Measurements from ENCODE around the gene MORN1.

MORN1 gene

DNA sequence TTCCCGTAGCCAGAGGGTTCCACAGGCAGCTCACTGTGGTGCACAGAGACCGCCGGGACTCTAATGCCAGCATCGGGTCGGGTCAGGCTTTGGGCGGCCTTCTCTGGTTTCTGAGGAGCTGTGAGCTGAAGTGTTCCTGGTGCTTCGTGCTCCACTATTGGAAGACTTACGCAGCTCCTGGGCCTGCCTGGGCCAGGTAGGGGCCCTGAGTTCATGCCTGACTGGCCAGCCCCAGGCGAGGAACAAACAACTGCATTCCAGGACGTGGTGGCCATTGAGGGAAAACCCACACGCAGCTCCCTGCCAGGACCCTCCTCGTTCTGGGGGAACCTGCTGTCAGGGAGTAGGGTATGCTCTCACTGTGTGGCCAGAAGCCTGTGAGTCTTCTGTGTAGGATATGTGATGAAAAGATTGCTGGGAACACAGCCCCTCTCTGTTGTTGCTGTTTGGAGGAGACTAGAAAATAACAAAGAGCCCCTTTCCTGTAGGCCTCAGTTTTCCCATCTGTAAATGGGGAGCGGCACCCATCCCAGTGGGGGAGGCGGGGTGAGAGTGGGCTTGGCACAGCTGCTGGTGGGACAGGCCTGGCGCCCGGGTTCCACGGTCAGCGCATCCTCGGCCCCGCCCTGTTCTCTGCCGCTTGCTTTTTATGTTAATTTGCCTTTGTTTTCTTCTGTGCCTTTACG lies 8.7 kb upstream of the MORN1 start:
- H3K9me3 ChIP-seq = no peaks in the 10 kb centered on the region
- H3K27ac ChIP-seq = no peak overlapping the region
- H3K4me1 ChIP-seq (ENCODE audit: control insufficient read depth in 1 of 2, insufficient read depth in 1 of 2, low read depth in 1 of 2, low read length in 1 of 2) = no peaks in the 10 kb centered on the region
- H3K27me3 ChIP-seq = no peaks in the 10 kb centered on the region
- H3K36me3 ChIP-seq = peaks cover 98% of the 10 kb centered on the region
- TF ChIP-seq, protein P1, sequence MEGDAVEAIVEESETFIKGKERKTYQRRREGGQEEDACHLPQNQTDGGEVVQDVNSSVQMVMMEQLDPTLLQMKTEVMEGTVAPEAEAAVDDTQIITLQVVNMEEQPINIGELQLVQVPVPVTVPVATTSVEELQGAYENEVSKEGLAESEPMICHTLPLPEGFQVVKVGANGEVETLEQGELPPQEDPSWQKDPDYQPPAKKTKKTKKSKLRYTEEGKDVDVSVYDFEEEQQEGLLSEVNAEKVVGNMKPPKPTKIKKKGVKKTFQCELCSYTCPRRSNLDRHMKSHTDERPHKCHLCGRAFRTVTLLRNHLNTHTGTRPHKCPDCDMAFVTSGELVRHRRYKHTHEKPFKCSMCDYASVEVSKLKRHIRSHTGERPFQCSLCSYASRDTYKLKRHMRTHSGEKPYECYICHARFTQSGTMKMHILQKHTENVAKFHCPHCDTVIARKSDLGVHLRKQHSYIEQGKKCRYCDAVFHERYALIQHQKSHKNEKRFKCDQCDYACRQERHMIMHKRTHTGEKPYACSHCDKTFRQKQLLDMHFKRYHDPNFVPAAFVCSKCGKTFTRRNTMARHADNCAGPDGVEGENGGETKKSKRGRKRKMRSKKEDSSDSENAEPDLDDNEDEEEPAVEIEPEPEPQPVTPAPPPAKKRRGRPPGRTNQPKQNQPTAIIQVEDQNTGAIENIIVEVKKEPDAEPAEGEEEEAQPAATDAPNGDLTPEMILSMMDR (IDR thresholded peaks at IDR 0.05) = no peak
- H3K4me3 ChIP-seq (ENCODE audit: low read depth in 1 of 2, low read length in 1 of 2) = no peak overlapping the region

DNA sequence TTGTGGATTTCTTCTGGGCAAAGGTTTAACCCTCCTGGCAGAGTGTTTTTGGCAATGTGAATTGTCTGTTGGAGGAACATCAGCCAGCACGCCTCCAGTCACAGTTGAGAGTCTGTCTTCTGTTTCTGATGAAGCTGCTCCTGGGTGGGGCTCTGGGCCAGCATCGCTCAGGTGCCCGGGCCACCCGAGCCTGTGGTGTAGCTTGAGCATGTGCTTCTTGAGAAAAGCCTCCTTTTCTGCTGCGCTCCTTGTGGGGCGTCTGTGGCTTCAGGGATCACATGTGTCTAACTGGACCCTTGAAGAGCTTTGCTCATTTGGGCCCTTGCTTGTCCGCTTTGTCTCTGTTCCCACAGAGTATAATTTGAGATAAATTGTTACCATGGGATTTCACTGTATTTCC lies 7.5 kb upstream of the MORN1 start:
- no peaks in the 10 kb centered on the region for H3K9me3 ChIP-seq
- no peak overlapping the region for H3K4me3 ChIP-seq (ENCODE audit: low read depth in 1 of 2, low read length in 1 of 2)
- no peaks in the 10 kb centered on the region for H3K4me1 ChIP-seq (ENCODE audit: control insufficient read depth in 1 of 2, insufficient read depth in 1 of 2, low read depth in 1 of 2, low read length in 1 of 2)
- TF ChIP-seq, protein P1 (IDR thresholded peaks at IDR 0.05) = no peak
- no peaks in the 10 kb centered on the region for H3K27me3 ChIP-seq
- peaks cover 96% of the 10 kb centered on the region for H3K36me3 ChIP-seq
- H3K27ac ChIP-seq = no peak overlapping the region

DNA sequence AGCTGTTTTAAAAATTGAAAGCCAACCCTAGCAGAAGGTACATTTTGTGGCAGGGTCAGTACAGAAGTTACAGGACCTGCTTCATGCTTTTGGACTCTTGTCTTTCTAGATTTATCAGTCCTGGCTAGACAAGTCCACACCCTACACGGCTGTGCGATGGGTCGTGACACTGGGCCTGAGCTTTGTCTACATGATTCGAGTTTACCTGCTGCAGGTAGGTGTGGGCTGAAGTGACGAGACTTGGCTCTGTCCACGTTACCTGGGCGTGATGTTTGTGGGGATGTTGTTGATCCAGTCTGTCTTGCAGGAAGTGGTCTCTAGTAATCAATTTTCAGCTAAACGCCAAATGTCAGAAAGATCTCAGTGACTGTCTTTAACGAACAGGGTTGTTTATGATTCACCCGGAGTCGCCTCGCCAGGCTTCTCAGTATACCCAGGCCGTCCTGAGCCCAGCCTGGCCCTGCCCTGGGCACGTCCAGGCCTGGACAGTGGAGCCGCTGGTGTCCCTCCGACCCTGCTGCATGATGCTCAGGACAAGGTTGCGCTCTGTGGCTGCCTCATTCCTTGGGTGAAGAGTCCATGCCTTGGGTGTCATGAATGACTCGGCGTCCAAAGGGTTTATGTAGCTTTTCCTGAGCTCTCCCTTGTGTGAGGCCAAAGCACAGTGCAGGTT lies 5.8 kb upstream of the MORN1 start:
- TF ChIP-seq, protein P1 (IDR thresholded peaks at IDR 0.05) = no peak
- peaks cover 90% of the 10 kb centered on the region for H3K36me3 ChIP-seq
- no peaks in the 10 kb centered on the region for H3K27me3 ChIP-seq
- H3K27ac ChIP-seq = no peak overlapping the region
- peaks cover 13 to 16% of the 10 kb centered on the region in 2 experiments for H3K4me1 ChIP-seq (ENCODE audit: control insufficient read depth in 1 of 2, insufficient read depth in 1 of 2, low read depth in 1 of 2, low read length in 1 of 2)
- H3K9me3 ChIP-seq = no peaks in the 10 kb centered on the region
- H3K4me3 ChIP-seq (ENCODE audit: low read depth in 1 of 2, low read length in 1 of 2) = no peak overlapping the region

DNA sequence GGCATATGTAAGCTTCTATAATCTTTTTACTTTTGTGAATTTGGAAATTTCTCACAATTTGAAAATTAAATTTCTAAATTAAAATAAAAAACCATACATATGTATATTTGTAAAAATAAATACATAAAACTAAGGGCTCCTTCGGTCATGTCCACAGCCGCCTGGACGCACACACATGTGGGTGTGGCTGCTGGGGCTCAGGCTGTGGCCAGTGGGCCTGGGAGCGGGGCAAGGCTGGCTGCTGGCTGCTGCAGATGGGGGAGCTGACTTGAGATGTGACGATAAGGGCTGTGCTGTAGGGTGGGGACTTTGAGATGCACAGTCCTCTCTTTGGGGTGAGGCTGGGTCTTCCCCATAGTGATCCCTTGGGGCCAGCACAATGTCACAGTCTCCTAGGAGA lies 5.1 kb upstream of the MORN1 start:
- Histone ChIP-seq H3K9me3 (no peaks in the 10 kb centered on the region), H3K27me3 (no peaks in the 10 kb centered on the region), H3K36me3 (peaks cover 83% of the 10 kb centered on the region), H3K4me3 (ENCODE audit: low read depth in 1 of 2, low read length in 1 of 2) (no peak overlapping the region), H3K27ac (no peak overlapping the region), H3K4me1 (ENCODE audit: control insufficient read depth in 1 of 2, insufficient read depth in 1 of 2, low read depth in 1 of 2, low read length in 1 of 2) (peaks cover 14 to 18% of the 10 kb centered on the region in 2 experiments)
- TF ChIP-seq, protein P1 (IDR thresholded peaks at IDR 0.05) = no peak

DNA sequence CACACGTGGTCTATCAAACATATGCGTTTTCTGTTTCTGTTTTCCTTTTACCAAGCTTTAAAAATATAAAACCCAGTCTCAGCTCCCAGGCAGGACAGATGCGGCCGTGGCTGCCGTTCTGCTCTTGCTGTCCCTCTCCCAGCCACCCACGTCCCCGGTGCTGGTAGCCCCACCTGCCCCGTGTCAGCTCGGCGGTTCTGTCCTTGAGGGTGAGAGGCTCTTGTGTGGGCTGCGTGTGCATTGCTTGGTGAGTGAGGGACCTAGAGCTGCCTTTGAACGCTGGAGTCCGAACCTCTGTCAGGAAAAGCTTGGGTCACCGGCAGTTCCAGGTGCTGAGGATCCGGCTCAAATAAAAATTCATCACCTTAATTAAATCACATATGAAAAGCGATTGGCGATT lies 4.7 kb upstream of the MORN1 start:
- H3K27me3 ChIP-seq = no peaks in the 10 kb centered on the region
- TF ChIP-seq, protein P1 (IDR thresholded peaks at IDR 0.05) = no peak
- no peaks in the 10 kb centered on the region for H3K9me3 ChIP-seq
- no peak overlapping the region for H3K4me3 ChIP-seq (ENCODE audit: low read depth in 1 of 2, low read length in 1 of 2)
- no peak overlapping the region for H3K27ac ChIP-seq
- peaks cover 81% of the 10 kb centered on the region for H3K36me3 ChIP-seq
- peaks cover 16 to 22% of the 10 kb centered on the region in 2 experiments for H3K4me1 ChIP-seq (ENCODE audit: control insufficient read depth in 1 of 2, insufficient read depth in 1 of 2, low read depth in 1 of 2, low read length in 1 of 2)
